AG20443 (cell line): ENCODE results near the gene BLNK.
"Not testable (repeated sequence)": the region's sequence is repeated elsewhere in the genome, so short reads cannot be mapped to it uniquely, and the experiment has no call there.

Experiments used
- DNase-seq: peaks from one replicate; pipeline ENCODE4 v3.0.0; 2012; ENCODE audit warnings: low spot score, mixed read lengths

The BLNK gene

GRCh38 chr10:96225119-96225518, 46.2 kb downstream of the BLNK start:
- DNase-seq, result no peak

GRCh38 chr10:96222908-96223307, 48.5 kb downstream of the BLNK start:
- no peak for DNase-seq

- no peak for DNase-seq
These were observed 48.9 kb downstream of the BLNK start for GRCh38 chr10:96222441-96222840.

GRCh38 chr10:96218826-96219225, 52.5 kb downstream of the BLNK start:
- DNase-seq, result no peak

GRCh38 chr10:96217711-96218110, 53.7 kb downstream of the BLNK start:
- DNase-seq, result no peak

- DNase-seq, result no peak
These were observed 54.6 kb downstream of the BLNK start for GRCh38 chr10:96216775-96217174.

- no peak for DNase-seq
These were observed 58.5 kb downstream of the BLNK start for GRCh38 chr10:96212911-96213310.

- no peak for DNase-seq
These were observed 59.6 kb downstream of the BLNK start for GRCh38 chr10:96211764-96212163.

GRCh38 chr10:96208946-96209345, 62.4 kb downstream of the BLNK start:
- no peak for DNase-seq

GRCh38 chr10:96208271-96208670, 63.1 kb downstream of the BLNK start:
- no peak for DNase-seq

- DNase-seq, result no peak
These were observed 65.8 kb downstream of the BLNK start for GRCh38 chr10:96205580-96205979.

GRCh38 chr10:96201525-96201924, 69.8 kb downstream of the BLNK start:
- no peak for DNase-seq

- DNase-seq, result not testable (repeated sequence)
These were observed 81.9 kb downstream of the BLNK start for GRCh38 chr10:96189505-96189904.

- peak; percentile 13 for DNase-seq
These were observed 82.5 kb downstream of the BLNK start for GRCh38 chr10:96188916-96189315.

- peak; percentile 13 for DNase-seq
These were observed 82.9 kb downstream of the BLNK start for GRCh38 chr10:96188421-96188820.

- no peak for DNase-seq
These were observed 94.4 kb downstream of the BLNK start for GRCh38 chr10:96176985-96177384.

- DNase-seq, result no peak
These were observed 98.7 kb downstream of the BLNK start for GRCh38 chr10:96172666-96173065.

- DNase-seq, result no peak
These were observed 101.1 kb downstream of the BLNK start for GRCh38 chr10:96170230-96170629.

GRCh38 chr10:96168546-96168945, 102.8 kb downstream of the BLNK start:
- DNase-seq, result no peak

- no peak for DNase-seq
These were observed 105.6 kb downstream of the BLNK start for GRCh38 chr10:96165726-96166125.

GRCh38 chr10:96153070-96153469, 118.3 kb downstream of the BLNK start:
- no peak for DNase-seq

- DNase-seq, result no peak
These were observed 118.9 kb downstream of the BLNK start for GRCh38 chr10:96152437-96152836.
